Activated CD4-positive, alpha-beta T cell treated with anti-CD3 and anti-CD28 coated beads, Interleukin-2, amount 50 U/mL, for 1 hour (primary cell): ENCODE data around the gene CAMK2A.
"Not testable (repeated sequence)": the region's sequence is repeated elsewhere in the genome, so short reads cannot be mapped to it uniquely, and the experiment has no call there.

Experiments used
- DNase-seq: peaks from one replicate; pipeline ENCODE4 v3.0.0-alpha.2; 2020

CAMK2A gene

DNA sequence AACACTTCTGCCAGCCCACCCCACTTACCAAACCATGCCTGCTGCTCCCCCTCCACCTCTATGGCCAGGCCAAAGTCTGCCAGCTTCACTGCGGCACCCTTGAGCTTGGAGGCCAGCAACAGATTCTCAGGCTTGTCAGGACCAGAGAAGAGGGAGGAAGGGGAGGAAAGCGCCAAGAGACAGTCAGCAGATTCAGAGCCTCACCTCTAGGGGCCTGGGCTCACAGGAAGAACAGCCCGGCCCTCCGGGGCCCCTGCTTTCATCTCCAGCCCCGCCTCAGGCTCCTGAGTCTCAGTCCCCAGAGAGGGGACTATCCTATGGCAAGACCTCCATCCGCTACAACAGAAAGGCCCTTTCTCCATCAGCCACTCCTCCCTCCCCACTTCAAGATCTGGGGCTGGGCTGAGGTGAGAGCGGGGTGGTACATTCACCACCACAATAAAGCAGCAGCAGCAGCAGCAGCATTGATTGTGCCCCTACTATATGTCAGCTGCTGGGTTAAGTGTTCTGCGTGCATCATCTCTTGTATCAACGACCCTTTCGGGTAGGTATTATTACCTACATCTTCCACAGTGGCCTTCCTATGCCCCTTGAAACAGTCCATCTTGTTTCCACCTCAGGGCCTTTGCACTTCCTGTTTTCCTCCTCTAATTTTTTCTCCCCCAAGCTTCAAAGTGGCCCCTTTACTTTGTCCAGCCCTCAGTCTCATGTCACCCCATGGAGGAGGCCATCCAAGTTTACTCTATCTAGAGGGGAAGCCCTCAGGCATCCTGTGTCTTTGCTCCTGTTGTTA lies 36.0 kb downstream of the CAMK2A start:
- no peak for DNase-seq

DNA sequence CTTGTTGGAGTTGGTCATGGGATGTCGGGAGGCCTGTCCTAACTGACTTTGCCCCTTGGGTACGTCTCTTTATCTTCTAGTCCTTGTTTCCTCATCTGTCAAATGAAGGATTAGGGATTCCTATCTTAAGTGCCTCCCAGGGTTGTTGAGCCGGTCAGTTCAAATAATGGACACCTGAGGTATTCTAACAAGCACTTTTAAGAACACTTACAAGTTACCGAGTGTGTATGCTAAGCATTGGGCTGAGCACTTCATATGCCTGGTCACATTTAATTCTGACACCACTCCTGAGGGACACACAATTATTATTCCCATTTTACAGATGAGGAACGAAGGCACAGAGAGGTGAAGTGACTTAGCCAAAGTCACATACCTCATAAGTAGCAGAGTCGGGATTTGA lies 37.1 kb downstream of the CAMK2A start:
- DNase-seq = no peak

DNA sequence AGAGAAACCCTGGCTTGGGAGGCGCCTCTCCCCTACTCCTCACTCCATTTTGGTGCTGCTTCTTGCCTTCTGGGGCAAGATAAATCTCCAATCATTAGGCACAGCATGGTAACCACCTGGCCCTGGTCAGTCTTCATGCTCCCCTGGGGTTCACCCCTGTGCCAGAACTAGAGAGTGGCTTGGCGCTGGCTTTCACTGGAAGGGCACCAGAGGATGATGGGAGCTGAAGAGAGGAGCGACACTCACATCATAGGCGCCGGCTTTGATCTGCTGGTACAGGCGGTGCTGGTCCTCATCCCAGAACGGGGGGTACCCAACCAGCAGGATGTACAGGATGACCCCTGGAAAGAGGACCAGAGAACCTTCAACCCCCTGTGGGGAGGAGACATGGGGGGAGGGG lies 38.1 kb downstream of the CAMK2A start:
- no peak for DNase-seq

DNA sequence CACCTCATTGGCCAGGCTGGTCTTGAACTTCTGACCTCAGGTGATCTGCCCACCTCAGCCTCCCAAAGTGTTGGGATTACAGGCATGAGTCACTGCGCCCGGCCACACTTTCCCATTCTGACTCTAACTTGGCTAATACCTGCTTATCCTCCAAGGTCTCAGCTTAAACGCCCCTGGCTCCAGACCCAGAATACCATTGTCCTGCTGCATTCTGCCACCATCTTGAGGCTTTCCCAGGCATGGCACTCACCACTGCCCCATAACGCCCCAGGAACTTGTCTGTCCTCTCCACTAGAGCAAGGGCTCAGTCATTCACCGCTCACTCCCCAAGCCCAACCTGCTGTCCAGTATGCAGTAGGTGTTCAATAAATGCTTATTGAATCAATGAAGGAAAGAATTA lies 39.8 kb downstream of the CAMK2A start:
- no peak for DNase-seq

DNA sequence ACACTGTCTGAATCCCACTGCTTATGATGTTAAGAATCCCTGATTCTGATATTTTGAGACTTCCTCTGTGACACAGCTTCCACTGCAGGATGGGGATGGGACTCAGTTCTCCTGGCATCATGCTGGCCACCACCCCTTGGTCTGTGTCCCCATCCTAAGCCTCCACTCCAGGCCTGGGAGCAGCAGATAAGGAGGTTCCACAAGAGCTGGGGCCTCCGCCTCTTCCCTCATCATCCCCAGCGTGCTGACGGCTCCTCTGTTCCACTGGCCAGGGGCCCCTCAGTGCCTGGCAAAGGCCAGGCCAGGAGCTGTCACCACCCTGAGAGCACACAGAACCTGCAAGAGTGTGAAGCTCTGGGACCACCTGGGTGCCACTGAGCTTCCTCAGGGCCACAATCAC lies 40.6 kb downstream of the CAMK2A start:
- DNase-seq = no peak

DNA sequence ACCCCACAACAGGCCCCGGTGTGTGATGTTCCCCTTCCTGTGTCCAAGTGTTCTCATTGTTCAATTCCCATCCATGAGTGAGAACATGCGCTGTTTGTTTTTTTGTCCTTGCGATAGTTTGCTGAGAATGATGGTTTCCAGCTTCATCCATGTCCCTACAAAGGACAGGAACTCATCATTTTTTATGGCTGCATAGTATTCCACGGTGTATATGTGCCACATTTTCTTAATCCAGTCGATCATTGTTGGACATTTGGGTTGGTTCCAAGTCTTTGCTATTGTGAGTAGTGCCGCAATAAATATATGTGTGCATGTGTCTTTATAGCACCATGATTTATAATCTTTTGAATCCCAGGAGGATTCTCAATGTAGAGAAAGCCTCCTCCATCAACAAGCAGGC lies 41.1 kb downstream of the CAMK2A start:
- not testable (repeated sequence) for DNase-seq

DNA sequence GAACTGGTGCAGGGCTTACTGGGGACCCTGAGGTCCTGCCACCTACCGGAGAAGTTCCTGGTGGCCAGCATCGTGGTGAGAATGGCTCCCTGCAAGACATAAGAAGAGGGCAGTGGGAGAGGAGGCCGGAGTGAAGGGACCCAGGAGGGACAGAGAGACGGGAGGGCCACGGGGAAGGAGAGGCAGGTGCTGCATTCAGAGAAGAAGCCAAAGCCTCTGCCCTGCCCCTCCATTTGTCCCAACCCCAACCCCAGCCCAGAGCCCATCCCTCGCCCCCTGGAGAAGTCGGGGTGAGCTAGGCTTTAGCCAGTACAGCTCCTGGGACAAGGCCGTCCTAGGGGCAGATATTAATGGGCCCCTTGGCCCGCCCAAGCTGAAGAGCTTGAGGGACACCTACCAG lies 41.8 kb downstream of the CAMK2A start:
- DNase-seq = no peak

DNA sequence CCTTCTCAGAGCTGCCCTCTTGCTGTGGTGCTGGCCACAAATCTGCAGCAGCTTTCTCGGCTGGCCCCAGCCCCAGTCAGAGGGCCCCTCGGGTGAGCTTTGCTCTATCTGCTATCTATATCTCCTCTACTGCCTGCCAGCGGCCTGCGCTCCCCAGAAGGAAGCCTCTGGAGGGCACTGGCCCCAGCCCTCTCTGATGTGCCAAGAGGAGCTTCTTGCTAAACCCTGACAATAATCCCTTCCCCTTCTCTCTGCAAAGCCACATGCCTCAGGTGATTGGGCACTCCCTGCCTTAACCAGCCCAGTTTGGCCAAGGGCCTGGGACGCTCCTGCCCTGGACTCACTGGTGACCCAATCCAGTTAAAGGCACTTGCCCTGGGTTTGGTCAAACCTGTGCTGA lies 42.7 kb downstream of the CAMK2A start:
- no peak for DNase-seq

DNA sequence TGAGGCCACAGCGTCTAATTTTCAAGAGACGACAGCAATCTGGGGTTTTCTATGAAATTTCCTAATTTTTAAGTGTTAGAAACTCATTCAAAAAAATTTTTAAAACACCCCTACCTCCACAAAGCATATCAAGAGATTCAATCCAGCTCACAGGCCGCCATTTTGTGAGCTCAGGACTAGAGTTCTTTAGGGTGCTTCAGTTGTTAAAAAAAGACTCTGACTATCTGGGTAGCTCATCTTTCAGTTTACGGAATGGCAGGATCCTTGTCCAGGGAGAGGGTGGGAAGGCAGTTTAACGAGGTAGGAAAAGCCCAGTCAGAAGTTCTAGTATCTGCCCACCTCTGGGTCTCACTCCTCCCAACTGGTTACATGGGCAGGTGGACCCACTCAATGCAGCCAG lies 43.1 kb downstream of the CAMK2A start:
- no peak for DNase-seq

DNA sequence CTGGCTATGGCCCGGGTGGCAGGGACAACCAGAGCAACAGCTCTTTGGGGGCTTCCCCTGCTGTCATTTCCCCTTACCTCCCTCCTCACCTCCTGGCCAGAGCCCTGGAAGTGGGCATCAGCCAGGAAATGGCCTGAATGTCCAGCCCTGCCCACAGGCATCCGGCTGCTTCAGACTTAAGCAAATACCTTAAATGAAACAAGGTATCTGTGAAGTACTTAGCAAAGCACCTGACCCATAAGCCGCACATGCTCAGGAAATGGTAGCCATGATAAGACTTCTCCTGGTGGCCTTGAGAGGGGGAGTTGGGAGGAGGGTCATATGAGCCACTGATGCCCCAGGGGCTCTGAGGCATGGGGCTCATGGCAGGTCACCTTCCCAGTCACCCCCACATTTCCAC lies 43.8 kb downstream of the CAMK2A start:
- DNase-seq = no peak

DNA sequence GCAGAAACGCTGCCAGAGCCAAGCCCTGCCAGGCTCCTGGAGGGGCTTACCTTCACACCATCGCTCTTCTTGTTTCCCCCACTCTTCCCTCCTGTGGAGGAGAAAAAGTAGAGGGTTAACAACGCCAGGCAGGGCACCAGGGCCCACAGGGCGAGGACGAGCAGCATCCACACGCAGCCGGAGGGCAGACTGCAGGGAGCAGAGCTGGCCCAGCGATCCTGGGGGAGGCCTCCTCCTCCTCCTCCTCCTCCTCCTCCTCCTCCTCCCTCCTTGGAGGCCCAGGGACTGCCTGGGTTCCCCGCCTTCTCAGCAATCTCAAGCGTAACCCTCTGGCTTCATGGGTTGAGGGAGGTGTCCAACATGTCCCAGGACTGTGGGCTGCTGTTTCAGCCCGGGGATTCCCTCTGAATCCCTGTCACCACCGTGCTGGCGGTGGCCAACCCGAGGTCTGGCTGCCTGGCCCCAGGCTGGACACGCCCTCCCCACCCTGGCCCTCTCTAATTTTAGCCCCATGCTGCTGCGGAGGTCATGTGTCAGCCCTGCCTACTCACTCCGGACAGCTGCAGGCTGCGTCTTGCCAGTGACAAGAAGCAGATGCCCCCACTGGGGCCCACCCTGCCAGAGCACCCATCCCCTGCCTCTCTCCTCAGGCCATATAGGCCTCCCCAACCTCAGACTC lies 44.3 kb downstream of the CAMK2A start:
- DNase-seq = no peak

DNA sequence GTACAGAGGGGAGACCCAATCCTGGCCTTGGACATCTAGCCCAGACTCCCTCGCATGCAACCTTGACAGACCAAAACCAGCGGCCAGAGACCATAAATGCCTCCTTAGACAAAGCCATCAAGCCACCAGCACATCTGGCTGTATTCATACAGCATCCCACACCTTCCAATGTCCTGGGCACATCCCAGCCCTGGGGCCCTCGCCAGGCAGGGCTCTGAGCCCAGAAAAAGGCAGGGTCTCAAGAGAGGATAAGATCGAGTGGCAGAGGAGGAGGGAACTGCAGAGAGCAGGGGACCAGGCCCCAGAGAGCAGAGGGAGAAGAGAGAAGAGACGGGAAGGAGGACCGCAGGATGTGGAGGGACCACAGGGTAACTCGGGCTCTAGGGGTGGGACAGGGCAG lies 45.4 kb downstream of the CAMK2A start:
- DNase-seq = no peak

DNA sequence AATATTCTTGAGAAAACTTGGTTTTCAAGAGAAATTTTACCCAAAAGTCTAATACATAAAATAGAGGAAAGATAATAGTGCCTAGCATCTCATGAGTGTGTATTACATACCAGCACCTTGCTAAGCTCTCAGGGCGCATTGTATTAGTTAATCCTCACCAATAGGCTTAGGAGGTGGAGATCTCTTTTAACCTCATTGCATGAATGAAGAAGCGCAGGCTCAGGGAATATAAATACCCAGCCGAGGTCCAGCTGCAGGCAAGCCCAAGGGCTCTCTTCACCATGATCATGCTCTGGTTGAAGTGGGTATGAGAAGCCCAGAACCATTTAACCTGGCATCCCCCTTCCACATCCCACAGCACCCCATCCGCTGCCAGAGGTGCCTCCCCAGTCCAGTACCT lies 46.0 kb downstream of the CAMK2A start:
- DNase-seq = no peak

DNA sequence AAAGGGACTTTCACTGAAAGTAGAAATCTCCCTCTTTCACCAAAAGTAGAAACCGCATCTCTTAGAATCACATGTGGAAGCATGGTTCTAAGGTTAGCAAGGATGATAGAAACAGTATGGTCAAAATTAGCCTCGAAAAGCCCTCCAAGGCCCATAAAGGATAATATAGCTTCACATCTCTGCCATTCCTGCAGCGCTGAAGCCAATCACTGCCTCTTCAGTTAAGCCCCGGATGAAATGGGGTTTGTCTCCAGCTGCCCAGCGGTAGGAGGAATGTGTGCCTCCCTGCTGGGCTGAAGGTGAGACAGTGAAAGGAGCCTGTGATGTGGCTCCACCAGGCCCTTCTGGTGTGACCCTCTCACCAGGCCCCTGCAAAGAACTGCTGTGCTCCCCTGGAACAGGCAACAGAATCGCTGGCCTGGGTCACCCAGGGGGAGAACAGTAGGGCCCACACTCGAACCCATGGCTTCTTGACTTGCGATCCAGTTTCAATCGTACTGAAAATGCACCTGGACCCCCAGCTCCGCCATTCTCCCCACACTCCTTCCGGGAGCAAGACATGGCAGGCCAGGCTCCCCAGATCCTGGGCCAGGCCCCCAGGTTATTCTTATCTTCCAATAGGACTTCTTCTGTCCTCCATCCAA lies 47.2 kb downstream of the CAMK2A start:
- no peak for DNase-seq

DNA sequence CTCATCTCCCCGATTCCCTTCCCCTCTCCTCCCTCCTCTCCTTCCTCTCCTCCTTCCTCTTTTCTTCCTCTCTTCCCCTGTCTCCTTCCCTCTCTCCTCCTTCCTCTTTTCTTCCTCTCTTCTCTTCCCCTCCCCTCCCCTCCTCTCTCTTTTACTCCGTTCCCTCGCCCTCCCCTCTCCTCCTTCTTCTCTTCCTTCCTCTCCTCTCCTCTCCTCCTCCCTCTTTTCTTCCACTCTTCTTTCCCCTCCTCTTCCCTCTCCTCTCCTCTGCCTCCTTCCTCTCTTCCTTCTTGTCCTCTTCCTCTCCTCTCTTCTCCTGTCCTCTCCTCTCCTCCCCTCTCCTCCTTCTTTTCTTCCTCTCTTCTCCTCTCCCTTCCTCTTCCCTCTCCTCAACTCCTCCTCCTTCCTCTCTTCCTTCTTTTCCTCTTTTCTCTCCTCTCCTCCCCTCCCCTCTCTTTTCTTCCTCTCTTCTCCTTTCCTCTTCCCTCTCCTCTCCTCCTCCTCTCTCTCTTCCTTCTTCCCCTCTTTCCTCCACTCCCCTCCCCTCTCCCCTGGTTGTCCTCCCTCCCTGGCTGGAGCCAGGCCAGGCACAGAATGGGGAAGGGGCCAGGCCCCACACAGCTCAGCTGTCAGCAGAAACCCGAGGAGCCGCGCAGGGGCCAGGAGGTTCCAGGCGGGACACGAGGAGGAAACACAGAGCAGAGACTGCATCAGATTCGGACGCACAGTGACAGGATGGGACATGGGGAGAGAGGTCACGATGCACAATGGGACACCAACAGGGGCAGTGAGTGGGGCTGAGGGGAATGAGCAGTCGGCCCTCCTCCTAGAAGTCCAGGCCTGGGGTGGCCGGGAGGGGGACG lies 48.0 kb downstream of the CAMK2A start:
- no peak for DNase-seq

DNA sequence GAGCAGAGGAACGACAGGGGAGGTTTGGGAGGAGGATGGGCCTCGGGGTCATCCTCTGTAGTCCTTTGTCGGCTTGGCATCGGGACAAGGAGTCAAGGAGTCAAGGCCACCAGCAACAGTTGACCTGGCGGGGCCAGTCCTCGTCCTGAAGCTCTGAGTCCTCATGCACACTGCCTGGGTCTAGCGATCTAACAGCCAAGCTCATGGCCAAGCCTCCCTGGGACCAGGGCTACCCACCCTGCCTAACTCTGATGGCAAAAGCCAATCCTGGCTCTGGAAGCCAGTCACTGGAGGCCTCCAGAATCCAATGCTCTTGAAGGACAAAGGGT lies 49.8 kb downstream of the CAMK2A start:
- DNase-seq = no peak

DNA sequence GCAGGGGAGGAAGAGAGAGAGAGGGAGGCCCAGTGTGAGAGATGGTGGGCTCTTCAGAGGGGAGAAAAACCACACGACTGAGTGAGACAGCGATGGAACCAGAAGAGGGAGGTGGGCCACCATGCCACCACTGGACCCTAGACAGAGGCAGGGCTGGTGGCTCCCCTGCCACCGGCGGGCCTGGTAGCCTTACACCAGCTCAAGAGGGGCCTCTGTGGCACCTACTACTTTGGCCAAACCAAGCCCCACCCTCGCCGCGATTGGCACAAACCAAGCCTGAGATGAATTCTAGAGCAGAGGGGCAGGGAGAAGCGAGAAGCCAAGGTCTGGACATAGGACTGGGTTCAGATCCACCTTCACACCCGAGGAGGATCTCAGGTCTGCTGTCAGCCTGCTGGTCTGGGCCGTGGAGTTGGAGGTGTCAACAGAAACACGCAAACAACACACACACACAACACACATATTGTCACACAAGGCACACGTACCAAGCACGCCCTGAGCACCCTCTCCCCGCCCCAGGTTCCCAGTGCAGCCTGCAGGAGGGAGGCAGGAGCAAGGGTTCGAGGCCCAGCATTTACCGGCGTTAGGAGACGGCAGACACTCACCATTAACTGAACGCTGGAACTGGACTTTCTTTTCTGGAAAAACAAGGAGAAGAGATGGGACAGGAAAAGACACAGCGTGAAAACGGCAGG lies 50.3 kb downstream of the CAMK2A start:
- no peak for DNase-seq

DNA sequence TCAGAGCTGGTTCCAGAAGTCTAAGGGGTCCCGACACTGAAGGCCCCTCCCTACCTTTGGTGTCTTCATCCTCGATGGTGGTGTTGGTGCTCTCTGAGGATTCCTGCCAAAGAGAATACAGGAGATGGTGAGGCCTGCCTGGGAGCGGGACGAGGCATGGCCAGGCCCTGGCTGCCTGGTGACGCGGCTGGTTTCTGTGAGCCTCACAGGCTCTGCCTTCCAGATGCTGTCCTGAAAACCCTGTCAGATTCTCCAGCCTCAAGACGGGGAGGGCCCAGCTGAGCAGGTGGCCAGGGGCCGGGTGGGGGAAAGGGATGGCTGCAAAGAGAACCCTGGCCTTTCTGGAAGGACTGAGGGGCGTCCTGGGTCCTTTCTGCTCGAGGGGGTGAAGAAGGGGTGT lies 50.9 kb downstream of the CAMK2A start:
- no peak for DNase-seq

DNA sequence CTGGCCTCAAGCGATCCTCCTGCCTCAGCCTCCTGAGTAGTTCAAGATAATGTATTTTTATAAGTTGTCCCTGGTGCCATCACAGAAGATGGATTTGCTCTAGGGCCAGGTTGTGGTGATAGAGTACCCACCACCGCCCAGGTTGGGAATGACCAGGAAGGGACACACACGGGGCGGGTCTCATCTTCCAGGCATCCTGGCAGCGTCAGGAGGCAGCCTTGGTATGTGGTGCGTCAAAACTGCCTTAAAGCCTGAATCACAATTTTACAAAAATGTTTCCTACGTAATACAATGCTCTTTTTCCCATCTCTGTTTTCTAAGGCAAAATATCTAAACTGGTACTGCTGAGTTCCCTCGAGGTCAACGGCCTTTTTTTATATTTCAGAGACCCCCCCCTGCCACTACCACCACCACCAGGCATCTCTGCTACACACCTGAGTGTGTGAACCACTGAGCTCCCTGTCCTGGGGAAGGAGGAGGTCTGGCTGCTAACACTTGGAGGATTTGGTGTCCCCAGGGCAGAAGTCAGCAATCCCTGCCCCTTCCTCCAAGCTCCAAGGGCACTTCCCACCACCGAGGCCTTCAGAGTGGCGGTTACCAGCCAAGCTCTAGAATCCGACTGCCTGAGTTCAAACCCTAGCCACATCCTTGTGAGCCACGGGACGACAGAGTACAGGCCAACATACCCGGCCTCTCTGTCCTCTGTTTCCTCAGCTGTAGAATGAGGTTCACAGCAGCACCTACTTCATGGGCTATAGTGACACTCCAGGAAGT lies 52.4 kb downstream of the CAMK2A start:
- no peak for DNase-seq

DNA sequence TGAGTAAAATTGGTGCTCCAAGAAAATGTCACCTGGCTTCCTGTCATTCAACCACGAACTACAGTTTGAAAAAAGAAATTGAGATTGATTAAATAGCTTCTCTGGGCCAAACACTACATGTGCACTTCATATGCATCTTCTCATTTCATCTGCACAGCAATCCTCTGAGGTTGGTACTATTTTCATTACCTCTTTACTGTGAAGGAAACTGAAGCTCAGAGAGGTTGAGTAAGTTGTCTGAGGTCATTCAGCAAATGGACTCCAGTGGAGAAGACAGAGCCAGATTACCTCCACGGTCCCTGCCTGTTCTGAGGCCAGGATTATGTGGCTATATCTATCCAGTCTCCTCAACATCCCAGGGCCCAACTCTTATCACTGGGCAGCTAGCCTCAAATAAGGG lies 53.3 kb downstream of the CAMK2A start:
- DNase-seq = no peak

DNA sequence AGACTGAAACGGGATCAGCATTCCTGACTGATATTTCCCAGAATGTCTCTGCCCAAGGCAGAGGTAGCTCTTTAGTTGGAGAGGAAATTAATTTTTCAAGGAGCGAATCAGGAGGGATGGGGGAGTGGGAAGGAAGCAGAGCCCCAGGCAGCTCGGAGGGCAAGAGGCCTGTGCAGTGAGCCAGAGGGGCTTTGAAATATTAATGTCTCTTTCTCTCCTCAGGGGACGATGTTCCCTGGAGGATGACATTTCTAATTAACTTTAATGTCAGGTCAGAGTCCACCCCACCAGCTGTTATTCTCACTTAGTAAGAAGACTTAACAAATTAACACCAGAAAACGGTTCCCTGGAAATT lies 54.1 kb downstream of the CAMK2A start:
- no peak for DNase-seq
